T-helper 2 cell treated with Interferon-gamma antibody and Interleukin-4, amounts not matched to agents 100 ng/mL and 5 ng/mL, for 36 hours (primary cell): ENCODE measurements around the gene ATP13A4. TPM values are rescaled to one million over a fixed set of nuclear protein-coding genes. Genes with fewer than 3 reads are reported as not detected.
"Not testable (repeated sequence)": the region's sequence is repeated elsewhere in the genome, so short reads cannot be mapped to it uniquely, and the experiment has no call there.

Experiments used
- intact Hi-C: fragments of 100-400 bp; cut with micrococcal nuclease; formaldehyde crosslinking; loops from one replicate; pipeline ENCODE4 v1.15.1; 2023
- total RNA-seq: library from RNA; stranded (reverse); gene quantifications from 2 replicates; pipeline ENCODE4 v1.2.3, GENCODE V29; 2022

Gene ATP13A4
- total RNA-seq, 1 donor from 2014 or later, result 2.7 TPM

GRCh38 chr3:193560091-193560490, 5.4 kb upstream of the ATP13A4 start:
- intact Hi-C loops, result no loop called here

- intact Hi-C loops, result no loop called here
These were observed 4.4 kb upstream of the ATP13A4 start for GRCh38 chr3:193559100-193559499.

- intact Hi-C loops, result no loop called here
These were observed 2.1 kb upstream of the ATP13A4 start for GRCh38 chr3:193556841-193557240.

GRCh38 chr3:193553586-193553985, 1.1 kb downstream of the ATP13A4 start:
- intact Hi-C loops, result no loop called here

- intact Hi-C loops, result no loop called here
These were observed 1.8 kb downstream of the ATP13A4 start for GRCh38 chr3:193552923-193553322.

- intact Hi-C loops, result no loop called here
These were observed 6.3 kb downstream of the ATP13A4 start for GRCh38 chr3:193548406-193548805.

- intact Hi-C loops, result no loop called here
These were observed 8.6 kb downstream of the ATP13A4 start for GRCh38 chr3:193546129-193546528.

GRCh38 chr3:193545304-193545703, 9.4 kb downstream of the ATP13A4 start:
- intact Hi-C loops, result no loop called here

GRCh38 chr3:193544289-193544688, 10.4 kb downstream of the ATP13A4 start:
- intact Hi-C loops, result no loop called here

- intact Hi-C loops, result no loop called here
These were observed 24.2 kb downstream of the ATP13A4 start for GRCh38 chr3:193530231-193531165.

GRCh38 chr3:193526085-193526484, 28.6 kb downstream of the ATP13A4 start:
- intact Hi-C loops, result not testable (repeated sequence)

- intact Hi-C loops, result no loop called here
These were observed 32.2 kb downstream of the ATP13A4 start for GRCh38 chr3:193522473-193522872.

GRCh38 chr3:193520738-193521137, 34.0 kb downstream of the ATP13A4 start:
- intact Hi-C loops, result no loop called here

- intact Hi-C loops, result no loop called here
These were observed 38.7 kb downstream of the ATP13A4 start for GRCh38 chr3:193515966-193516365.

- intact Hi-C loops, result no loop called here
These were observed 44.5 kb downstream of the ATP13A4 start for GRCh38 chr3:193510154-193510553.

GRCh38 chr3:193509103-193509965, 45.4 kb downstream of the ATP13A4 start:
- intact Hi-C loops, result no loop called here

- intact Hi-C loops, result no loop called here
These were observed 46.6 kb downstream of the ATP13A4 start for GRCh38 chr3:193508108-193508507.

GRCh38 chr3:193507566-193507965, 47.1 kb downstream of the ATP13A4 start:
- intact Hi-C loops, result no loop called here

GRCh38 chr3:193506921-193507320, 47.8 kb downstream of the ATP13A4 start:
- intact Hi-C loops, result no loop called here

- intact Hi-C loops, result no loop called here
These were observed 51.8 kb downstream of the ATP13A4 start for GRCh38 chr3:193502871-193503270.

- intact Hi-C loops, result no loop called here
These were observed 54.8 kb downstream of the ATP13A4 start for GRCh38 chr3:193499801-193500485.
